Spleen (tissue), 7 donors: Measurements from ENCODE around the gene ABHD1.

Source experiments
- POLR2A ChIP-seq, 3 donors: fragments of 450-650 bp; IDR thresholded peaks; one replicate each; pipeline ENCODE4 v1.5.1; 2017; ENCODE audit warnings: antibody characterized with exemption in 3 of 3, mild to moderate bottlenecking in 1 of 3
- POLR2AphosphoS5 ChIP-seq, 3 donors: sonication (generic); formaldehyde crosslinking; IDR thresholded peaks; one replicate each; pipeline ENCODE4 v1.5.1; 2017; ENCODE audit warnings: antibody characterized with exemption in 3 of 3
- TF ChIP-seq, protein P1 (sequence below), 11 experiments: fragments of 200-600 bp in 7 of 11; fragments of 450-650 bp in 4 of 11; sonication (generic) in 4 of 11; IDR thresholded peaks in 8 of 11; conservative IDR thresholded peaks in 3 of 11; 1 replicate in 7 of 11; 2 replicates in 4 of 11; pipeline versions ENCODE4 v1.4.0 to v1.8.0; 2016 to 2021; ENCODE audit warnings: antibody characterized with exemption in 11 of 11, inconsistent platforms in 4 of 11, mild to moderate bottlenecking in 1 of 11
- donor health status: DM: no; HTN: no; CAD: no; lungs with moderate emphysema.
- donor health status: DM: no; HTN: no; CAD: no.
- donor health status: DM: no; HTN: no; CAD: no.

- TF ChIP-seq, protein P1, sequence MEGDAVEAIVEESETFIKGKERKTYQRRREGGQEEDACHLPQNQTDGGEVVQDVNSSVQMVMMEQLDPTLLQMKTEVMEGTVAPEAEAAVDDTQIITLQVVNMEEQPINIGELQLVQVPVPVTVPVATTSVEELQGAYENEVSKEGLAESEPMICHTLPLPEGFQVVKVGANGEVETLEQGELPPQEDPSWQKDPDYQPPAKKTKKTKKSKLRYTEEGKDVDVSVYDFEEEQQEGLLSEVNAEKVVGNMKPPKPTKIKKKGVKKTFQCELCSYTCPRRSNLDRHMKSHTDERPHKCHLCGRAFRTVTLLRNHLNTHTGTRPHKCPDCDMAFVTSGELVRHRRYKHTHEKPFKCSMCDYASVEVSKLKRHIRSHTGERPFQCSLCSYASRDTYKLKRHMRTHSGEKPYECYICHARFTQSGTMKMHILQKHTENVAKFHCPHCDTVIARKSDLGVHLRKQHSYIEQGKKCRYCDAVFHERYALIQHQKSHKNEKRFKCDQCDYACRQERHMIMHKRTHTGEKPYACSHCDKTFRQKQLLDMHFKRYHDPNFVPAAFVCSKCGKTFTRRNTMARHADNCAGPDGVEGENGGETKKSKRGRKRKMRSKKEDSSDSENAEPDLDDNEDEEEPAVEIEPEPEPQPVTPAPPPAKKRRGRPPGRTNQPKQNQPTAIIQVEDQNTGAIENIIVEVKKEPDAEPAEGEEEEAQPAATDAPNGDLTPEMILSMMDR (IDR thresholded peaks at IDR 0.05 in 8 of 11, conservative IDR thresholded peaks at IDR 0.05 in 3 of 11) = no peak
- TF ChIP-seq POLR2A (IDR thresholded peaks at IDR 0.05) = no peak
- TF ChIP-seq POLR2AphosphoS5 (IDR thresholded peaks at IDR 0.05) = no peak
Observed at GRCh38 chr2:27121906-27122305, 1.7 kb upstream of the ABHD1 start.
